Measurements from ENCODE around the gene H2BW1. TPM values are rescaled to one million over a fixed set of nuclear protein-coding genes. Genes with fewer than 3 reads are reported as not detected.

H2BW1 gene
- total RNA-seq, 1 experiment from 2014 or later, result not detected

DNA sequence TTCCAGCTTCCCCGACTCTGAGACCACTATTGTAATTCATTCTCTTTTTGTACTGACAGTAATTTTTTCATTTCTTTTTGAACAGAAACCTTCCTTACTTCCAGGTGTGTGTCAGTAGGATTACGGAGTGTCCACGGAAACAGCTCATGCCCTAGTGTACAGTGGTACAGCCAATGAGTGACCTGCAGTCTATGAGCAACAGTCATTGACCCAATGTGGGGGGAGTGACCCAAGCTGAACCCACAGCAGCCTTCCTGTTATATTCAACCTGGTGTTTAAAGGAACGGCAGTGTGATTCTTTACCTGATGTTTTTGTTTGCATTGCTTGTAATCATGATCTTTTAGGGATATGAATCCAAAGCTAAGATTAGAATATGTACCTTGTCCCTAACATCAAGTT lies 27.5 kb upstream of the H2BW1 start:
- ATAC-seq (no peak), DNase-seq (ENCODE audit: low read depth, low spot score) (no peak)
- intact Hi-C loops (cut with micrococcal nuclease; ENCODE audit: unreplicated experiment), result no loop called here
- POLR2A ChIA-PET, result no interaction called here
- TF ChIP-seq, protein P1, sequence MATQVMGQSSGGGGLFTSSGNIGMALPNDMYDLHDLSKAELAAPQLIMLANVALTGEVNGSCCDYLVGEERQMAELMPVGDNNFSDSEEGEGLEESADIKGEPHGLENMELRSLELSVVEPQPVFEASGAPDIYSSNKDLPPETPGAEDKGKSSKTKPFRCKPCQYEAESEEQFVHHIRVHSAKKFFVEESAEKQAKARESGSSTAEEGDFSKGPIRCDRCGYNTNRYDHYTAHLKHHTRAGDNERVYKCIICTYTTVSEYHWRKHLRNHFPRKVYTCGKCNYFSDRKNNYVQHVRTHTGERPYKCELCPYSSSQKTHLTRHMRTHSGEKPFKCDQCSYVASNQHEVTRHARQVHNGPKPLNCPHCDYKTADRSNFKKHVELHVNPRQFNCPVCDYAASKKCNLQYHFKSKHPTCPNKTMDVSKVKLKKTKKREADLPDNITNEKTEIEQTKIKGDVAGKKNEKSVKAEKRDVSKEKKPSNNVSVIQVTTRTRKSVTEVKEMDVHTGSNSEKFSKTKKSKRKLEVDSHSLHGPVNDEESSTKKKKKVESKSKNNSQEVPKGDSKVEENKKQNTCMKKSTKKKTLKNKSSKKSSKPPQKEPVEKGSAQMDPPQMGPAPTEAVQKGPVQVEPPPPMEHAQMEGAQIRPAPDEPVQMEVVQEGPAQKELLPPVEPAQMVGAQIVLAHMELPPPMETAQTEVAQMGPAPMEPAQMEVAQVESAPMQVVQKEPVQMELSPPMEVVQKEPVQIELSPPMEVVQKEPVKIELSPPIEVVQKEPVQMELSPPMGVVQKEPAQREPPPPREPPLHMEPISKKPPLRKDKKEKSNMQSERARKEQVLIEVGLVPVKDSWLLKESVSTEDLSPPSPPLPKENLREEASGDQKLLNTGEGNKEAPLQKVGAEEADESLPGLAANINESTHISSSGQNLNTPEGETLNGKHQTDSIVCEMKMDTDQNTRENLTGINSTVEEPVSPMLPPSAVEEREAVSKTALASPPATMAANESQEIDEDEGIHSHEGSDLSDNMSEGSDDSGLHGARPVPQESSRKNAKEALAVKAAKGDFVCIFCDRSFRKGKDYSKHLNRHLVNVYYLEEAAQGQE (IDR thresholded peaks at IDR 0.05; ENCODE audit: insufficient read depth in 1 of 2, low read depth in 2 of 2, low read length in 1 of 2), result no peak
- TF ChIP-seq POLR2AphosphoS5 (IDR thresholded peaks at IDR 0.05; ENCODE audit: low read depth, low read length) (no peak), TCF7L2 (IDR thresholded peaks at IDR 0.05; ENCODE audit: low read depth, low read length) (no peak)
- TF ChIP-seq, protein P2, sequence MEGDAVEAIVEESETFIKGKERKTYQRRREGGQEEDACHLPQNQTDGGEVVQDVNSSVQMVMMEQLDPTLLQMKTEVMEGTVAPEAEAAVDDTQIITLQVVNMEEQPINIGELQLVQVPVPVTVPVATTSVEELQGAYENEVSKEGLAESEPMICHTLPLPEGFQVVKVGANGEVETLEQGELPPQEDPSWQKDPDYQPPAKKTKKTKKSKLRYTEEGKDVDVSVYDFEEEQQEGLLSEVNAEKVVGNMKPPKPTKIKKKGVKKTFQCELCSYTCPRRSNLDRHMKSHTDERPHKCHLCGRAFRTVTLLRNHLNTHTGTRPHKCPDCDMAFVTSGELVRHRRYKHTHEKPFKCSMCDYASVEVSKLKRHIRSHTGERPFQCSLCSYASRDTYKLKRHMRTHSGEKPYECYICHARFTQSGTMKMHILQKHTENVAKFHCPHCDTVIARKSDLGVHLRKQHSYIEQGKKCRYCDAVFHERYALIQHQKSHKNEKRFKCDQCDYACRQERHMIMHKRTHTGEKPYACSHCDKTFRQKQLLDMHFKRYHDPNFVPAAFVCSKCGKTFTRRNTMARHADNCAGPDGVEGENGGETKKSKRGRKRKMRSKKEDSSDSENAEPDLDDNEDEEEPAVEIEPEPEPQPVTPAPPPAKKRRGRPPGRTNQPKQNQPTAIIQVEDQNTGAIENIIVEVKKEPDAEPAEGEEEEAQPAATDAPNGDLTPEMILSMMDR (IDR thresholded peaks at IDR 0.05), result no peak
- no peaks in the 10 kb centered on the region for H3K9me3 ChIP-seq (ENCODE audit: control insufficient read depth, insufficient read depth, low read depth, low read length)
- in situ Hi-C loops (cut with HindIII; ENCODE audit: low pct_unique_long_range_greater_than_20kb, low sequenced_read_pairs), result no loop called here
- H3K4me1 ChIP-seq (ENCODE audit: control insufficient read depth, insufficient read depth, low read length), result no peaks in the 10 kb centered on the region
- H3K36me3 ChIP-seq (ENCODE audit: control insufficient read depth, insufficient read depth, low read length), result no peaks in the 10 kb centered on the region
- BruUV-seq (replicated peaks), result no TSS peak
- CTCF ChIA-PET, result no interaction called here
- H3K4me3 ChIP-seq (ENCODE audit: low read depth in 2 of 2, low read length in 2 of 2), result no peak overlapping the region
- H3K27me3 ChIP-seq (ENCODE audit: control insufficient read depth, insufficient read depth, low read length), result peaks cover 4% of the 10 kb centered on the region
- H3K27ac ChIP-seq (ENCODE audit: low read length), result no peak overlapping the region

DNA sequence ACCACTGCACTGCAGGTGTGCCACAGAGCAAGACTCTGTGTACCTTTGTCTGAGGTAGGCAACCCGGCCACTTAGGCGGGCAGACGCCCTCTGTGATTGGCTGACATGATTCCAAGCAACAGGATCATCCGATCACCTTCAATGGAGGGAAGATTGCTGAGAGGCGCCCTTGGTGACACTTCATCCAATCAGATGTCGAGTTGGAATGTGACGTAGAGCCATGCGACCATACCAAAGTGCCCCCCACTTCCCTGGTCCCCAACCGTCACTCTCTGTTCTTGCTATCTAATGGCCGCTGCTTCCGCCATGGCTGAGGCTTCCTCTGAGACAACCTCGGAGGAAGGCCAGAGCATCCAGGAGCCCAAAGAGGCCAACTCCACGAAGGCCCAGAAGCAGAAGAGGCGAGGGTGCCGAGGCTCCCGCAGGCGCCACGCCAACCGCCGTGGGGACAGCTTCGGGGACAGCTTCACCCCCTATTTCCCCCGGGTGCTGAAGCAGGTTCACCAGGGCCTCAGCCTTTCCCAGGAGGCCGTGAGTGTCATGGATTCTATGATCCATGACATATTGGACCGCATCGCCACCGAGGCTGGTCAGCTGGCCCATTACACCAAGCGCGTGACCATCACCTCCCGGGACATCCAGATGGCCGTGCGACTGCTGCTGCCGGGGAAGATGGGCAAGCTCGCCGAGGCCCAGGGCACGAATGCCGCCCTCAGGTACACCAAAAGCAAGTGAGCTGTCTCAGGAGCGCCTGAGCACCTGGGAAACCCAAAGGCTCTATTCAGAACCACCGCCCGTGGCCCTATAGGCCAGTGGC lies 26.4 kb upstream of the H2BW1 start, which contains the start of gene H2BW2:
Gene H2BW2 (plus strand): TSS at position 268 of the 817 bp plus-strand sequence. CDS start 39 bp downstream, at position 307.
- in situ Hi-C loops (cut with HindIII; ENCODE audit: low pct_unique_long_range_greater_than_20kb, low sequenced_read_pairs) (no loop called here), intact Hi-C loops (cut with micrococcal nuclease; ENCODE audit: unreplicated experiment) (no loop called here)
- H3K36me3 ChIP-seq (ENCODE audit: control insufficient read depth, insufficient read depth, low read length), result no peaks in the 10 kb centered on the region
- ChIA-PET CTCF (no interaction called here), POLR2A (no interaction called here)
- DNase-seq (ENCODE audit: low read depth, low spot score), result no peak
- H3K4me3 ChIP-seq (ENCODE audit: low read depth in 2 of 2, low read length in 2 of 2), result no peak within 1 kb of the TSS
- H3K9me3 ChIP-seq (ENCODE audit: control insufficient read depth, insufficient read depth, low read depth, low read length), result no peaks in the 10 kb centered on the region
- TF ChIP-seq TCF7L2 (IDR thresholded peaks at IDR 0.05; ENCODE audit: low read depth, low read length) (no peak), SIN3A (IDR thresholded peaks at IDR 0.05; ENCODE audit: borderline replicate concordance, insufficient read depth, low read depth, low read length) (no peak), POLR2AphosphoS5 (IDR thresholded peaks at IDR 0.05; ENCODE audit: low read depth, low read length) (no peak)
- TF ChIP-seq, protein P2 (IDR thresholded peaks at IDR 0.05), result no peak
- TF ChIP-seq, protein P1 (IDR thresholded peaks at IDR 0.05; ENCODE audit: insufficient read depth in 1 of 2, low read depth in 2 of 2, low read length in 1 of 2), result no peak
- no TSS peak for BruUV-seq (replicated peaks)
- H3K27me3 ChIP-seq (ENCODE audit: control insufficient read depth, insufficient read depth, low read length), result peaks cover 4% of the 10 kb centered on the region
- ATAC-seq, result no peak
- H3K27ac ChIP-seq (ENCODE audit: low read length), result no peak within 1 kb of the TSS
- no peaks in the 10 kb centered on the region for H3K4me1 ChIP-seq (ENCODE audit: control insufficient read depth, insufficient read depth, low read length)

Measured in Panc1 (cell line).